ENCODE results near the gene ZNF497. TPM values are rescaled to one million over a fixed set of nuclear protein-coding genes. Genes with fewer than 3 reads are reported as not detected.

The ZNF497 gene
- total RNA-seq, 1 experiment from 2014 or later: 2.4 TPM

- no peak for DNase-seq (ENCODE audit: low spot score)
These were observed 5.3 kb upstream of the ZNF497 start for GRCh38 chr19:58367698-58368454.

- DNase-seq (ENCODE audit: low spot score): no peak
These were observed 4.3 kb upstream of the ZNF497 start for GRCh38 chr19:58366585-58367430.

- DNase-seq (ENCODE audit: low spot score): no peak
These were observed 1.6 kb upstream of the ZNF497 start for GRCh38 chr19:58364146-58364545.

- no peak for DNase-seq (ENCODE audit: low spot score)
These were observed 665 bp downstream of the ZNF497 start for GRCh38 chr19:58361900-58362271.

GRCh38 chr19:58357481-58358145 is 4.9 kb downstream of the ZNF497 start:
- DNase-seq (ENCODE audit: low spot score): no peak

GRCh38 chr19:58356766-58357480 is 5.6 kb downstream of the ZNF497 start:
- no peak for DNase-seq (ENCODE audit: low spot score)

- no peak for DNase-seq (ENCODE audit: low spot score)
These were observed 6.4 kb downstream of the ZNF497 start for GRCh38 chr19:58355908-58356765.

- DNase-seq (ENCODE audit: low spot score): no peak
These were observed 7.2 kb downstream of the ZNF497 start for GRCh38 chr19:58355215-58355796.

GRCh38 chr19:58354478-58355030 is 8.0 kb downstream of the ZNF497 start:
- no peak for DNase-seq (ENCODE audit: low spot score)

GRCh38 chr19:58353717-58354477 is 8.7 kb downstream of the ZNF497 start:
- no peak for DNase-seq (ENCODE audit: low spot score)

- no peak for DNase-seq (ENCODE audit: low spot score)
These were observed 9.5 kb downstream of the ZNF497 start, which contains the start of gene A1BG for GRCh38 chr19:58352760-58353671. TSS of gene A1BG (minus strand) at chr19:58353492. CDS start at chr19:58353437, 55 bp downstream.

GRCh38 chr19:58351990-58352755 is 10.4 kb downstream of the ZNF497 start:
- DNase-seq (ENCODE audit: low spot score): no peak

GRCh38 chr19:58351558-58351878 is 11.0 kb downstream of the ZNF497 start:
- no peak for DNase-seq (ENCODE audit: low spot score)

- no peak for DNase-seq (ENCODE audit: low spot score)
These were observed 11.5 kb downstream of the ZNF497 start for GRCh38 chr19:58350871-58351557.

- DNase-seq (ENCODE audit: low spot score): no peak
These were observed 12.3 kb downstream of the ZNF497 start for GRCh38 chr19:58350001-58350861.

- no peak for DNase-seq (ENCODE audit: low spot score)
These were observed 13.0 kb downstream of the ZNF497 start for GRCh38 chr19:58349590-58349989.
